Measurements from ENCODE around the gene POMT2. TPM values are rescaled to one million over a fixed set of nuclear protein-coding genes. Genes with fewer than 3 reads are reported as not detected.

Gene POMT2
- total and polyA plus RNA-seq, 2 donors (not counting 1 experiment from before 2014, with no cell fraction given), result 9.6 to 11.0 TPM

GRCh38 chr14:77267937-77268699 lies 52.6 kb downstream of the POMT2 start:
- Histone ChIP-seq H3K27ac (ENCODE audit: insufficient read depth, low read length) (no peak overlapping the region), H3K27me3 (ENCODE audit: control insufficient read depth, insufficient read depth, low read length) (peaks cover 26% of the 10 kb centered on the region), H3K9me3 (ENCODE audit: control insufficient read depth, insufficient read depth, low read depth, low read length) (no peaks in the 10 kb centered on the region), H3K4me3 (replicated peaks in 1 of 4; ENCODE audit: control extremely low read depth in 1 of 4, insufficient read depth in 1 of 4, low read depth in 3 of 4, low read length in 4 of 4) (no peak overlapping the region), H4K20me1 (ENCODE audit: control insufficient read depth, extremely low read depth, insufficient read depth, low read length) (no peaks in the 10 kb centered on the region), H3K36me3 (ENCODE audit: control insufficient read depth, insufficient read depth, low read length) (no peaks in the 10 kb centered on the region), H3K79me2 (ENCODE audit: control insufficient read depth, insufficient read depth, low read length) (no peaks in the 10 kb centered on the region), H3K9ac (ENCODE audit: insufficient read depth, low read length) (no peak overlapping the region), H3K4me2 (ENCODE audit: extremely low read depth, insufficient read depth, low read length) (no peak overlapping the region), H3K4me1 (ENCODE audit: control insufficient read depth, extremely low read depth, insufficient read depth, low read length) (no peaks in the 10 kb centered on the region), H2AFZ (ENCODE audit: low read length) (no peak overlapping the region)
- DNase-seq (ENCODE audit: low read depth in 2 of 2), result no peak
- TF ChIP-seq EZH2 (IDR thresholded peaks at IDR 0.05; ENCODE audit: low read length, missing control alignments) (no peak), CTCF (conservative IDR thresholded peaks at IDR 0.05 in 1 of 2, IDR thresholded peaks at IDR 0.05 in 1 of 2; ENCODE audit: low read depth in 1 of 2, low read length in 2 of 2) (no peak)

- Histone ChIP-seq H3K27ac (ENCODE audit: insufficient read depth, low read length) (no peak overlapping the region), H3K4me2 (ENCODE audit: extremely low read depth, insufficient read depth, low read length) (no peak overlapping the region)
- DNase-seq (ENCODE audit: low read depth in 2 of 2), result no peak
Observed at GRCh38 chr14:77266336-77266735, 54.3 kb downstream of the POMT2 start.

More at GRCh38 chr14:77266336-77266735, 54.3 kb downstream of the POMT2 start:
- Histone ChIP-seq H3K9ac (ENCODE audit: insufficient read depth, low read length) (no peak overlapping the region), H3K36me3 (ENCODE audit: control insufficient read depth, insufficient read depth, low read length) (no peaks in the 10 kb centered on the region), H4K20me1 (ENCODE audit: control insufficient read depth, extremely low read depth, insufficient read depth, low read length) (no peaks in the 10 kb centered on the region), H3K4me3 (replicated peaks in 1 of 4; ENCODE audit: control extremely low read depth in 1 of 4, insufficient read depth in 1 of 4, low read depth in 3 of 4, low read length in 4 of 4) (no peak overlapping the region), H3K9me3 (ENCODE audit: control insufficient read depth, insufficient read depth, low read depth, low read length) (no peaks in the 10 kb centered on the region), H2AFZ (ENCODE audit: low read length) (no peak overlapping the region), H3K4me1 (ENCODE audit: control insufficient read depth, extremely low read depth, insufficient read depth, low read length) (no peaks in the 10 kb centered on the region), H3K27me3 (ENCODE audit: control insufficient read depth, insufficient read depth, low read length) (peaks cover 26% of the 10 kb centered on the region), H3K79me2 (ENCODE audit: control insufficient read depth, insufficient read depth, low read length) (no peaks in the 10 kb centered on the region)
- TF ChIP-seq CTCF (conservative IDR thresholded peaks at IDR 0.05 in 1 of 2, IDR thresholded peaks at IDR 0.05 in 1 of 2; ENCODE audit: low read depth in 1 of 2, low read length in 2 of 2) (no peak), EZH2 (IDR thresholded peaks at IDR 0.05; ENCODE audit: low read length, missing control alignments) (no peak)
